SK-N-MC (cell line): Measurements from ENCODE around the gene GPR141.

ENCODE experiments used
- DNase-seq: peaks from one replicate; pipeline ENCODE4 v3.0.0-alpha.2; 2011; ENCODE audit warnings: low read depth, low spot score
- H3K27ac ChIP-seq: fragments of 200-600 bp; sonication (generic); 2 replicates; pipeline ENCODE4 v1.5.1; 2016; ENCODE audit warnings: mixed run types
- H3K36me3 ChIP-seq: fragments of 200-600 bp; sonication (generic); 2 replicates; pipeline ENCODE4 v1.6.1; 2017; ENCODE audit warnings: antibody characterized with exemption, low read length, mixed read lengths; ENCODE audit not compliant: insufficient read depth
- H3K4me3 ChIP-seq: fragments of 200-600 bp; sonication (generic); 2 replicates; pipeline ENCODE4 v1.5.1; 2016
- H3K9ac ChIP-seq: fragments of 200-600 bp; sonication (generic); 2 replicates; pipeline ENCODE4 v1.8.0; 2017; ENCODE audit warnings: mixed run types, mixed read lengths; ENCODE audit not compliant: insufficient read length
- H3K9me3 ChIP-seq: fragments of 200-600 bp; sonication (generic); 2 replicates; pipeline ENCODE4 v1.6.1; 2017; ENCODE audit warnings: low read depth, mild to moderate bottlenecking, antibody characterized with exemption, low read length, moderate library complexity, mixed read lengths
- EZH2 ChIP-seq: fragments of 200-600 bp; sonication (generic); IDR thresholded peaks from one replicate; pipeline ENCODE4 v1.6.1; 2017; ENCODE audit warnings: antibody characterized with exemption
- FOXP2 ChIP-seq: optimal IDR thresholded peaks from 2 replicates; pipeline ENCODE3; 2011; ENCODE audit warnings: mild to moderate bottlenecking, moderate library complexity; ENCODE audit not compliant: insufficient read depth; ENCODE audit errors: extremely low read length, control extremely low read depth
- POLR2AphosphoS5 ChIP-seq: IDR thresholded peaks from 2 replicates; pipeline ENCODE4 v1.6.1; 2012; ENCODE audit warnings: mild to moderate bottlenecking, low read depth, low read length, borderline replicate concordance

GPR141 gene

GRCh38 chr7:37709631-37710509 lies 26.3 kb downstream of the GPR141 start:
- Histone ChIP-seq H3K9ac (no peak overlapping the region), H3K9me3 (no peaks in the 10 kb centered on the region), H3K4me3 (no peak overlapping the region), H3K36me3 (no peaks in the 10 kb centered on the region), H3K27ac (no peak overlapping the region)
- TF ChIP-seq FOXP2 (no peak), POLR2AphosphoS5 (no peak), EZH2 (no peak)
- DNase-seq: no peak

GRCh38 chr7:37713613-37714012 lies 30.0 kb downstream of the GPR141 start:
- DNase-seq: no peak
- Histone ChIP-seq H3K9me3 (no peaks in the 10 kb centered on the region), H3K36me3 (no peaks in the 10 kb centered on the region), H3K9ac (no peak overlapping the region), H3K4me3 (no peak overlapping the region), H3K27ac (no peak overlapping the region)
- TF ChIP-seq POLR2AphosphoS5 (no peak), EZH2 (no peak), FOXP2 (no peak)

- Histone ChIP-seq H3K9ac (no peak overlapping the region), H3K27ac (no peak overlapping the region), H3K9me3 (no peaks in the 10 kb centered on the region), H3K36me3 (no peaks in the 10 kb centered on the region), H3K4me3 (no peak overlapping the region)
- DNase-seq: no peak
- TF ChIP-seq FOXP2: no peak
- no peak for TF ChIP-seq EZH2
- no peak for TF ChIP-seq POLR2AphosphoS5
Observed at GRCh38 chr7:37714606-37715005, 31.0 kb downstream of the GPR141 start.

- H3K4me3 ChIP-seq: no peak overlapping the region
- H3K9me3 ChIP-seq: no peaks in the 10 kb centered on the region
- no peak overlapping the region for H3K27ac ChIP-seq
- DNase-seq: no peak
- no peak overlapping the region for H3K9ac ChIP-seq
- TF ChIP-seq EZH2 (no peak), FOXP2 (no peak), POLR2AphosphoS5 (no peak)
- no peaks in the 10 kb centered on the region for H3K36me3 ChIP-seq
Observed at GRCh38 chr7:37718585-37718984, 35.0 kb downstream of the GPR141 start.

GRCh38 chr7:37719077-37719476 lies 35.5 kb downstream of the GPR141 start:
- no peak for TF ChIP-seq FOXP2
- TF ChIP-seq POLR2AphosphoS5: no peak
- TF ChIP-seq EZH2: no peak
- DNase-seq: no peak

GRCh38 chr7:37724732-37725131 lies 41.2 kb downstream of the GPR141 start:
- Histone ChIP-seq H3K4me3 (no peak overlapping the region), H3K27ac (no peak overlapping the region), H3K36me3 (no peaks in the 10 kb centered on the region), H3K9me3 (no peaks in the 10 kb centered on the region), H3K9ac (no peak overlapping the region)
- DNase-seq: no peak
- TF ChIP-seq FOXP2 (no peak), EZH2 (no peak), POLR2AphosphoS5 (no peak)

More at GRCh38 chr7:37719077-37719476, 35.5 kb downstream of the GPR141 start:
- Histone ChIP-seq H3K27ac (no peak overlapping the region), H3K4me3 (no peak overlapping the region), H3K9me3 (no peaks in the 10 kb centered on the region), H3K9ac (no peak overlapping the region), H3K36me3 (no peaks in the 10 kb centered on the region)

- Histone ChIP-seq H3K9ac (no peak overlapping the region), H3K27ac (no peak overlapping the region), H3K36me3 (no peaks in the 10 kb centered on the region), H3K9me3 (no peaks in the 10 kb centered on the region), H3K4me3 (no peak overlapping the region)
- TF ChIP-seq POLR2AphosphoS5 (no peak), FOXP2 (no peak), EZH2 (no peak)
- no peak for DNase-seq
Observed at GRCh38 chr7:37726016-37726415, 42.5 kb downstream of the GPR141 start.

- Histone ChIP-seq H3K9ac (no peak overlapping the region), H3K4me3 (no peak overlapping the region), H3K36me3 (no peaks in the 10 kb centered on the region), H3K27ac (no peak overlapping the region), H3K9me3 (no peaks in the 10 kb centered on the region)
- TF ChIP-seq FOXP2 (no peak), POLR2AphosphoS5 (no peak), EZH2 (no peak)
- DNase-seq: no peak
Observed at GRCh38 chr7:37728747-37729146, 45.2 kb downstream of the GPR141 start.

- no peaks in the 10 kb centered on the region for H3K9me3 ChIP-seq
- TF ChIP-seq EZH2: no peak
- TF ChIP-seq POLR2AphosphoS5: no peak
- TF ChIP-seq FOXP2: no peak
- no peak overlapping the region for H3K27ac ChIP-seq
- no peaks in the 10 kb centered on the region for H3K36me3 ChIP-seq
- no peak overlapping the region for H3K9ac ChIP-seq
- no peak for DNase-seq
- no peak overlapping the region for H3K4me3 ChIP-seq
Observed at GRCh38 chr7:37729181-37729580, 45.6 kb downstream of the GPR141 start.
